Activated naive CD4-positive, alpha-beta T cell treated with anti-CD3 and anti-CD28 coated beads, Interleukin-2, amount 10 ng/mL, durations not matched to agents 7 days and 5 days (primary cell): ENCODE measurements around the gene FBL.

ENCODE experiments used
- CTCF ChIA-PET: fragments of 350-600 bp; sonication (Branson Sonifier 250); formaldehyde crosslinking; loops from one replicate; lab custom pipeline; 2021; ENCODE audit warnings: antibody characterized with exemption; lab: Charles Lee
- DNase-seq: peaks from one replicate; pipeline ENCODE4 v3.0.0-alpha.2; 2020
- H3K27ac Mint-ChIP-seq: one replicate; pipeline ENCODE4 v1.8.0; 2021; ENCODE audit warnings: mild to moderate bottlenecking, moderate library complexity, mixed read lengths
- H3K27me3 Mint-ChIP-seq: one replicate; pipeline ENCODE4 v1.8.0; 2021; ENCODE audit warnings: mild to moderate bottlenecking, mixed read lengths
- H3K36me3 Mint-ChIP-seq: one replicate; pipeline ENCODE4 v1.8.0; 2021; ENCODE audit warnings: mixed read lengths
- H3K4me1 Mint-ChIP-seq: one replicate; pipeline ENCODE4 v1.8.0; 2021; ENCODE audit warnings: mixed read lengths
- H3K4me3 Mint-ChIP-seq: one replicate; pipeline ENCODE4 v1.8.0; 2021; ENCODE audit warnings: mild to moderate bottlenecking, moderate library complexity, mixed read lengths
- H3K9me3 Mint-ChIP-seq: one replicate; pipeline ENCODE4 v1.8.0; 2021; ENCODE audit warnings: mixed read lengths

Gene FBL

GRCh38 chr19:39829702-39830275 is 16.4 kb downstream of the FBL start:
- CTCF ChIA-PET, result interaction anchor here (2.3 to 3.3 kb wide), 2 partner anchors 13 to 37 kb away, joined by 7 to 20 read pairs; no protein-coding TSS in a partner anchor
- Mint-ChIP-seq H3K36me3 (peaks cover 48% of the 10 kb centered on the region), H3K4me3 (no peak overlapping the region), H3K9me3 (no peaks in the 10 kb centered on the region), H3K27ac (no peak overlapping the region), H3K4me1 (peaks cover 37% of the 10 kb centered on the region), H3K27me3 (no peaks in the 10 kb centered on the region)
- DNase-seq, result no peak

DNA sequence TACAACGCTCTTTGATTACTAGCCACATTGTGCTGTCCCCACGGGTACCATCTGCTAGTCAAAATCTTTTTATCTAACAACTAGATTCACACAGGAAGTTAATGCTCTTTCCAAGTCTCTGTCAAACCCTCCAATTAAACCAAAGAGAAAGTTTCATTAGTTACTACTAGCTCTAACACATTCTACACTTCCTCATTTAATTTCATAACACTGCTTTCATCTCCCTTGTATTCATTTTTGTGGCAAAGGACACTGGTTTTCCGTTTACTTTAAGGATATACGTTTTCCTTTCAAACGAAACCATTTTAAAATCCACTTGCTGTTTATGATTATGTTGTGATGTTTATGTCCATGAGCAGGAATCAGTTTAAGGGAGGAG is 17.5 kb downstream of the FBL start:
- DNase-seq, result no peak
- Mint-ChIP-seq H3K9me3 (no peaks in the 10 kb centered on the region), H3K4me1 (peaks cover 29% of the 10 kb centered on the region), H3K27me3 (no peaks in the 10 kb centered on the region), H3K36me3 (peaks cover 39% of the 10 kb centered on the region), H3K4me3 (no peak overlapping the region), H3K27ac (no peak overlapping the region)
- CTCF ChIA-PET, result interaction anchor here (2.3 to 3.3 kb wide), 2 partner anchors 14 to 36 kb away, joined by 7 to 20 read pairs; no protein-coding TSS in a partner anchor

DNA sequence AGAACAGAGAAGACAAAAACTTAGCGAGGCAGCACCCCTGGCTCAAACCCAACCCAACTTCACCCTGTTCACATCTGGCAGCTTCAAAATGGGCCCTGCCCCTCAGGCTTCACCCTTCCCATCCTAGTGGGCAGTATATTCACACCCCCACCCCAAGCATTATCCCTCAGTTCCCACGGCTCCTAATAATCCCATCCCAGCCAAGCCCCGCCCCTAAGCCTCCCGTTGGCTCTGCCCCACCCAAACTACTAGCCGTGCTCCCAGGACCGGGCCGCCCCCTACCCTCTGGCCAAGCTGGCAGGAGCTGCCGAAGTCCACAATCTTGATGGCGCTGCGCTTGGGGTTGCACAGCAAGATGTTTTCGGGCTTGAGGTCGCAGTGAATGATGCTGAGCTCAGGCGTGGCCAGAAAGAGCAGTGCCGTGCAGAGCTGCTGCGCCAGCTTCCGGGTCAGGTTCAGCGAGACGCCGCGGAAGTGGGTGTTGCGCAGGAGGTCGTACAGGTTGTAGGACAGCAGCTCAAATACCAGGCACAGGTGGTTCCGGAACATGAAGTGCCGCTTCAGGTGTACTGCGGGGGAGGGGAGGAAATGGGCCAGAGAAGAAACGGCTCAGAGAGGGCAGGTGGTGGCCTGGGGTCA is 18.0 kb downstream of the FBL start:
- Mint-ChIP-seq H3K36me3 (peaks cover 39% of the 10 kb centered on the region), H3K27me3 (no peaks in the 10 kb centered on the region), H3K4me3 (no peak overlapping the region), H3K4me1 (peaks cover 29% of the 10 kb centered on the region), H3K27ac (peak overlapping the region; percentile 42), H3K9me3 (no peaks in the 10 kb centered on the region)
- CTCF ChIA-PET, result interaction anchor here (0.6 to 3.3 kb wide), 3 partner anchors 15 to 155 kb away, joined by 3 to 20 read pairs (median 7); no protein-coding TSS in a partner anchor
- no peak for DNase-seq

GRCh38 chr19:39827216-39827615 is 19.0 kb downstream of the FBL start:
- Mint-ChIP-seq H3K4me3 (no peak overlapping the region), H3K27ac (no peak overlapping the region), H3K9me3 (no peaks in the 10 kb centered on the region), H3K36me3 (peaks cover 39% of the 10 kb centered on the region), H3K27me3 (no peaks in the 10 kb centered on the region), H3K4me1 (peaks cover 20% of the 10 kb centered on the region)
- CTCF ChIA-PET, result interaction anchor here (0.6 to 3.3 kb wide), 2 partner anchors 16 to 154 kb away, joined by 3 to 20 read pairs; no protein-coding TSS in a partner anchor
- no peak for DNase-seq

DNA sequence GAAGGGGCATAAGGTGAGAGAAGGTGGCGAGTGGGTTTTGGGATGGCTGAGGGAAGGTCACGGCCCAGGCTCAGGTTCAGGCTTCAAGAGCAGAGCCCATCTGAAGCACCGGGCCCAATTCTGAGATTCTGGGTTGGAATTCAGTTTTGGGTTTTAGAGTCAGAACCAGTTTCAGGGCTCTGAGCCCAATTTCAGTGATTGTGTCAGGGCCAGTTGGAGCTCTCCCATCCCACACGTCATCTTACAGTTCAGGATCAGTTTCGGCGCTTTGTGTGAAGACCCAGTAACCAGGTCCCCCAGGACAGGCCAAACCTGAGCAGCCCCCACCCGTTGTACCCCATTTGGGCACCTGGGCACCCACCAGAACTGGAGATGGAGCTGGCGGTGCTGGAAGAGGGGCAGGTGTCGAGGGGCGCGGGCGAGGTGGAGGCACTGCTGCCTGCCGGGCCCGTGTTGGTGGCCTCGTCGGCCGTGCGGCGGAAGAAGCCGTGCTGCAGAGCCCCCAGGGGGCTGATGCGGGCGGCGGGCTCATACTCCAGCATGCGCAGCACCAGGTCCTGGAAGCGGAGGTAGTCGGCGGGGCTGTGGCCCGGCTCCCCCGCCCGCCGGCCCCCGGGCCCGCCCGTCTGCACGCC is 19.8 kb downstream of the FBL start:
- CTCF ChIA-PET, result no interaction called here
- Mint-ChIP-seq H3K4me3 (no peak overlapping the region), H3K27ac (no peak overlapping the region), H3K27me3 (no peaks in the 10 kb centered on the region), H3K9me3 (no peaks in the 10 kb centered on the region), H3K4me1 (peaks cover 15% of the 10 kb centered on the region), H3K36me3 (peaks cover 39% of the 10 kb centered on the region)
- DNase-seq, result no peak

DNA sequence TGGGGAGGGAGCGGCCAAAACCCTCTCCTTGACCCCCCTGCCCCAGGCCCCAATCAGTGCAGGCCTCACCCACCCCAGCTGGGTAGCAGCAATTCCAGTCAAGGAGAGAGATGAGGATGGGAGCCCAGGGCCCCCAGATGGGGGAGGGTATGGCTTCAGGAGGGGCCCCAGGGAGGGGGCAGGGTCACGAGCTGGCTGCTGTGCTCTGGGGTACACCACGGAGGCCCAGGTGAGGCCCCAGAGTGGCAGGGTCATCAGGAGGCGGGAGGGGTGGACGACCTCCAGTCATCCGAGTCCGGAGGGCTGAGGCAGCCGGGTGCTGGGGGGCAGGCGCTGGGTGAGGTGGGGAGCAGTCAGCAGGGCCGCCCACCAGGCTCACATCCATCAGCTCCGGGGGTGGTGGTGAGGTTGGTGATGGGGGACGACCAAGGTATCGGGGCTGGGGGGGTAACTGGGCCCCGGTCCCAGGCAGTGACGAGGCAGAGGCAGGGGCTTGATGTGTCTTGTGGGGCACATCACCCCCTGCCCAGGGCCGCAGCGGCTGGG is 20.6 kb downstream of the FBL start:
- H3K27ac Mint-ChIP-seq, result no peak overlapping the region

DNA sequence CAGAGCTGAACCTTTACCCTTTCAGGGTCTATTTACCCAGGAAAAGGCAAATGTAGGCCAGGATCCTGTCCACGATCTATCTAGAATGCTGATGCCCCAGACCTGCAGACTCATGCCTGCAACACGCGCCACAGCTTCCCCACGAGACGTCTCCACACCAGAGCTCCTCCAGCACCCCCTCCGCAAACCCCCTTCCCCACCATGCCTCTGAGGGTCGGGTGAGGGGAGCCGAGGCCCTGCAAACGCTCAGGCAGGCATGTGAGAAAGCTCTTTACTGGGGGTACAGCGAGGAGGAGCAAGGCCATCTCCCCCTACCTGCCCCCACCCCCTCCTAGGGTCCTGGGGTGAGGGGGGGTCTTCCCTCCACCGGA is 21.1 kb downstream of the FBL start:
- Mint-ChIP-seq H3K27me3 (no peaks in the 10 kb centered on the region), H3K9me3 (no peaks in the 10 kb centered on the region), H3K4me3 (no peak overlapping the region), H3K27ac (no peak overlapping the region), H3K36me3 (peaks cover 29% of the 10 kb centered on the region), H3K4me1 (peaks cover 9% of the 10 kb centered on the region)
- DNase-seq, result no peak
- CTCF ChIA-PET, result interaction anchor here (1.1 kb wide), 1 partner anchor 19 kb away, joined by 5 read pairs; no protein-coding TSS in a partner anchor

More for the DNA sequence above, 20.6 kb downstream of the FBL start:
- CTCF ChIA-PET, result interaction anchor here (1.1 kb wide), 1 partner anchor 18 kb away, joined by 5 read pairs; no protein-coding TSS in a partner anchor
- Mint-ChIP-seq H3K4me1 (peaks cover 9% of the 10 kb centered on the region), H3K36me3 (peaks cover 32% of the 10 kb centered on the region), H3K27me3 (no peaks in the 10 kb centered on the region), H3K4me3 (no peak overlapping the region), H3K9me3 (no peaks in the 10 kb centered on the region)
- DNase-seq, result no peak

DNA sequence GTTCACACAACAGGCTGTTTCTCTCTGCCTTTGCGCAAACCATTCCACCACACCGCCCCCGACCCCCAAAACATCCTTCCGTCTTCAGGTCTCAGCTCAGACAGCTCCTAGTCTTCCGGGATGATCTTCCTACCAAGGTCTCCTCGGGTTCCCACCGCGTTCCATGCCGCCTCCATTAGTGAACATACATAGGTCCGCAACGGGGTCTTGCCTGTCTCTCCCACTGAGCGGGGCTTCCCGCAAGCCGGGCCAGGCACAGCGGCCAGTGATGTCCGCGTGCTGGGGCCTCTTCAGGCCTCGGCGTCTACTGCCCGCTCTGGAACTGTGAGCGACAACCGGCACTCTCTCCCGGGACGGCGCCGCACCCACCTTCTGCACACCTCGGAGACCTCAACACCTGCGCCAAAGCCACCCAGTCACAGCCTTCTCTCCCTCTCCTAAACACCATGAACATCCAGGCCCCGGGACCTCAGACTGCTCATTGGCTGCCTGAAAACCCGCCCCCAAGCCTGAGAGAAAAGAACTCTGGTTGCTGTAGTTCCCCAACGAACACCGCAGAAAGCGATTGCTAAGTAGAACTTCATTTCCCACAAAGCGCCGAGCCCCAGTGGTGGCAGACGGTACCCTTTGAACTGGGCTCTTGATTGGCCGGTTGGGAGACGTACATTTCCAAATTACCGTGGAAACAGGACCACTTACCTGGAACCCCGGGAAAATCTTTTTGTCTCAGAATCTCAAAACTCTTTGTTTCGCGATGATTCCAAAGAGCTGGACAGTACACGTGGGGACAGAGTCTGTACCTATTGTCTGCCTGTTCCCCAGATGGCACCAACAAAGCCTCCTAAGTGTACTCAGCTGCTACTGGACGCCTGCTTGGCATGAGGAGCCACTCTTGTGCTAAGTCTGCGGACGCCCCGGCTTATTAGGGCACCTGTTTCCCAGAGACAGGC is 21.8 kb downstream of the FBL start:
- DNase-seq, result peak; percentile 95
- peaks cover 9% of the 10 kb centered on the region for H3K4me1 Mint-ChIP-seq
- H3K4me3 Mint-ChIP-seq, result no peak overlapping the region
- no peak overlapping the region for H3K27ac Mint-ChIP-seq
- H3K36me3 Mint-ChIP-seq, result peaks cover 23% of the 10 kb centered on the region
- CTCF ChIA-PET, result interaction anchor here (1.1 kb wide), 1 partner anchor 19 kb away, joined by 5 read pairs; no protein-coding TSS in a partner anchor
- no peaks in the 10 kb centered on the region for H3K27me3 Mint-ChIP-seq
- no peaks in the 10 kb centered on the region for H3K9me3 Mint-ChIP-seq

GRCh38 chr19:39823686-39824085 is 22.5 kb downstream of the FBL start:
- no peak for DNase-seq
- Mint-ChIP-seq H3K4me3 (no peak overlapping the region), H3K27me3 (no peaks in the 10 kb centered on the region), H3K36me3 (peaks cover 17% of the 10 kb centered on the region), H3K9me3 (no peaks in the 10 kb centered on the region), H3K27ac (no peak overlapping the region), H3K4me1 (peaks cover 5% of the 10 kb centered on the region)
- CTCF ChIA-PET, result no interaction called here

DNA sequence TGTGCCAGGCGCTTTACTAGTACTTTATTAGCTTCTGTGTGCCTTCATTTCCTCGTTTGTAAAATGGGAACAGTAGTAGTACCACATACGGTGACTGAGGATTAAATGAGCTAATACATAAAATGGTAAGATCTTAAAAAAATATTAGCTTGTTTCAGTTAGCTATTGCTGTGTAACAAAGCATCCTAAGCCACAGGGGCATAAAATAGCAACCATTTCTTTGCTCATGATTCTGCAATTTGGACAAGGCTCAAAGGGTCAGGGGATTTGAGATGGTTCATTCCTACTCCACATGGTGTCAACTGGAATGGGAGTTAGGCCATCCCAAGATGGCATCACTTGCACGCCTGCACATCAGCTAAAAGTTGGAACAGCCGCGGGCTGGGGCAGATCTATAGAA is 25.5 kb downstream of the FBL start:
- H3K27ac Mint-ChIP-seq, result no peak overlapping the region
- H3K27me3 Mint-ChIP-seq, result no peaks in the 10 kb centered on the region
- CTCF ChIA-PET, result interaction anchor here (1.1 kb wide), 1 partner anchor 150 kb away, joined by 3 read pairs; the partner anchor contains the start of gene PSMC4
- DNase-seq, result no peak
- H3K36me3 Mint-ChIP-seq, result peaks cover 2% of the 10 kb centered on the region
- no peak overlapping the region for H3K4me3 Mint-ChIP-seq
- H3K9me3 Mint-ChIP-seq, result no peaks in the 10 kb centered on the region
- H3K4me1 Mint-ChIP-seq, result no peaks in the 10 kb centered on the region

DNA sequence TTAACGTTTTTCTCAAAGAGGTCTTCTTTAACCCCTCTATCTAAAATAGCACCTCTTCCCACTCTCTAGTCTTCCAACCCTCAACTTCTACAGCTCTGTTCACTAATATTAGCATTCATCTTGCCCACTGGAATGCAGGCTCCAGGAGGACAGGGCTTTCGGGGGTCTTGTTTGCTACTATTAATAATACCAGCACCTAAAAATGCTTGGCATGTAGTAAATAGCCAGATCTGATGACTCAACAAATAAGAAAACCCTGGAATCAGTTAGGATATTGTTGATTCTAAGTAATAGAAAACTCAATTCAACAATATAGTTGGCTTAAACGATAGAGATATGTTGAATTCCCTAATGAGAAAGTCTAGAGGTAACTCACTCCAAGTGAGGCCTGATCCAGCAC is 26.4 kb downstream of the FBL start:
- H3K27ac Mint-ChIP-seq, result no peak overlapping the region
- CTCF ChIA-PET, result no interaction called here
- no peak overlapping the region for H3K4me3 Mint-ChIP-seq
- no peaks in the 10 kb centered on the region for H3K27me3 Mint-ChIP-seq
- DNase-seq, result no peak
- H3K36me3 Mint-ChIP-seq, result peaks cover 2% of the 10 kb centered on the region
- no peaks in the 10 kb centered on the region for H3K9me3 Mint-ChIP-seq
- H3K4me1 Mint-ChIP-seq, result no peaks in the 10 kb centered on the region

DNA sequence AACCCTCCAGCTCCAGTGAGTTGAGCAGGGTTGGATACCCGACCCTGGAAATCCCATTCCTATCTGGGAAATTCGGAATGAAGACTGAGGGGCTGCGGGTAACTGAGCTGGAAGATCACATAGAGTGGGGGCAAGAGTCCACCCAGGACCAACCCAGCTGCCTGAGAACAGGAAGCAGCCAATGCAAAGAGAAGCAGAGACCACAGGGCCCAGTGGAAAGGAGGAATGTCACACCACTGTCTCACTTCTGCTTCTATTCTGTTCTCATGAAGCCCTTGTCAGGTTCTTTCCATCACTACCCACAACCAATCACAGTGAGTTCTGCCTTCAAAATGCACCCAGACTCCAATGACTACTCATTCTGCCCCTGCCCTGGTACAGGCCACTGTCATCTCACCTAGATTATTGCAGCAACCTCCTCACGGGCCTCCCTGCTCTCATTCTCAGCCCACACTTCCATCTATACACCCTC is 27.5 kb downstream of the FBL start:
- Mint-ChIP-seq H3K36me3 (peaks cover 2% of the 10 kb centered on the region), H3K4me1 (no peaks in the 10 kb centered on the region), H3K4me3 (no peak overlapping the region), H3K27ac (no peak overlapping the region), H3K27me3 (no peaks in the 10 kb centered on the region), H3K9me3 (no peaks in the 10 kb centered on the region)
- CTCF ChIA-PET, result no interaction called here
- no peak for DNase-seq

DNA sequence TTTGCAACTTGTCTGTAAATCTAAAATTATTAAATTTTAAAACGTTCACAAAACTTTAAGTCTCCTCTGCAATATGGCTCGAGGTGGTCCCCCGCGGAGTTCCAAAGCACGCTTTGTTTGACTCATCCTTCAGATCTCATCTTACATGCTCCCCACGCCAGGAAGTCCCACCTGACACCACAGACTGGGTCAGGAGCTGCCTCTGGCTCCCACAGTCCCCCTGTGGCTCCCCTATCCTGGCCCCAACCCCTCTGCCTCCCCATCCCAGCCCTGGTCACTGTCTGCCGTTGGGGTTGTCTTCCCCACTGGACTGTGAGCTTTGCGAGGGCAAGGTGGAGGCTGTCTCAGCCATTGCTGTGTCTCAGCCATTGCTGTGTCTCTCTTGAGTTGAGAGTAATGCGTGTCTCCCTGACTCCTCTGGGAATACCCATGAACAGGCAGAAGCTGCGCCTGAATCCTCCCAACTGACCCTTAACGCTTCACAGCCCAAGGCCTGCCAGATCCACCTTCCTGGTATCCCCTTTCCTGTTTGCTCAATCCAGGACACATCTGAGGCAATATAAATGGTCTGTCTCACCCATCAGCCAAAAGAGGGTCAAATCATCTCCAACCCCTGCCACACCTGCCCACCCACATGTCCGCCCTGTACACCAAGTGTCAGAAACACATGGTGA is 28.2 kb downstream of the FBL start:
- CTCF ChIA-PET, result no interaction called here
- no peak overlapping the region for H3K27ac Mint-ChIP-seq

More for the DNA sequence above, 28.2 kb downstream of the FBL start:
- Mint-ChIP-seq H3K36me3 (peaks cover 2% of the 10 kb centered on the region), H3K27me3 (no peaks in the 10 kb centered on the region), H3K4me3 (no peak overlapping the region), H3K4me1 (no peaks in the 10 kb centered on the region), H3K9me3 (no peaks in the 10 kb centered on the region)
- DNase-seq, result no peak
